GM18951 (cell line): ENCODE measurements around the gene KCNG4.

Source experiments
- POLR2A ChIP-seq: IDR thresholded peaks from 4 replicates; pipeline ENCODE4 v1.6.1; 2011; ENCODE audit warnings: mild to moderate bottlenecking; ENCODE audit not compliant: insufficient read length, insufficient read depth; ENCODE audit errors: extremely low read depth
- in situ Hi-C: fragments of 300-500 bp; cut with MboI; formaldehyde crosslinking; loops from one replicate; pipeline ENCODE4 v1.12.0; 2022; ENCODE audit warnings: low sequenced_read_pairs, mixed read lengths, inconsistent platforms; ENCODE audit not compliant: unreplicated experiment

The KCNG4 gene

GRCh38 chr16:84186685-84187437 is 53.0 kb downstream of the KCNG4 start, which contains the start of gene TAF1C:
Gene TAF1C, minus strand, starts transcription at chr16:84187057. Its CDS starts 2,069 bp downstream, at chr16:84184988.
- in situ Hi-C loops: loop anchor here (25.0 kb wide), 1 partner anchor 225 kb away; the partner anchor contains the start of genes NECAB2 and OSGIN1
- TF ChIP-seq POLR2A: peak; percentile 88

DNA sequence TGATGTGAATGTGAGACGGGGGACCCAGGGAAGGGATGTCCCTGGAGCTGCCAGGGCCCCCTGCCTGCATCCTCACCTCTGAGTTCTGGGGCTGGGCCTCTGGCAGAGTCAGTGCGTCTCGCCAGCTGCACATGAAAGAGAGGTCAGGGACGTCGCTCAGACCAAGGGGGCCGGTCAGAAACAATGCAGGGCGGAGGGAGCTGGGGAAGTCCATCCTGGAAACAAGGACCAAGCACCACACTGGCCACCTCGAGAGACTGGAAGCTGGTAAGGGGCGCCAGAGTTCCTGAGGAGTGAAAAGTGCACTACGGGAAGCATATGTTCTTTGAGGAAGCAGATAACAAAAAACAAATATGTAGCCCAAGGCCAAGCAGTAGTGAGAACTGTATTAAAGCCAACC is 55.0 kb downstream of the KCNG4 start:
- no peak for TF ChIP-seq POLR2A
- in situ Hi-C loops: loop anchor here (25.0 kb wide), 1 partner anchor 222 kb away; the partner anchor contains the start of genes NECAB2 and OSGIN1

DNA sequence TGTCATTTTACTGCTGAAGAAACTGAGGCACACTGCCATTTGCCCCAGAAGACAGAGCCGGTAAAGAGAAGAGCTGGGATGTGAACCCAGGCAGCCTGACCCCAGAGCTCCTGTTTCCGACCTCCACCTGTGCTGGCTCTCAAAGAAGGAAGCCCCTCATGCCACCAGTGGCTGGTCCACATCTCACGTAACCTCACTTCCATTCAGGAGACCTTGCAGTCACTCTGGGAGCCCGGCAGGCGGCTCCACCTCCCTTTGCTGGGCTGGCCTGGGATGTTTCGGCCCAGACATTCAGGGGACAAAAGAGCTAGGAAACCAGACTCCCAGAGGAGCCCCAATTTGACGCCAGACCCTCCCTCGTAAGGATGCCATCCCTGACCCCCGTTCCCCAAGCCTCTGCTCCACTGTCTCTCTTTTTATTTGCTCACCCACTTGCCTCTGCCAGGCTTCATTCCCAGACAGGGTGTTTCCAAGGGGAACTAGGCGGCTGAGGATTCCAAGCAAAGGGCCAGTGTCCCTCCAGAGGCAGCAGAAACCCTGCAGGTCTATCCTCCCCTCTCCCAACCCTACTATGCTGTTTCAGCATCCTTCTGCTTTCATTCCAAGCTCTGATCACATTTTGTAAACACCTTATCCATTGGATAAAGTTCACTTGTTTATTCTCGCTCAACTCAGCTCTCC is 55.8 kb downstream of the KCNG4 start:
- in situ Hi-C loops: loop anchor here (25.0 kb wide), 1 partner anchor 222 kb away; the partner anchor contains the start of genes NECAB2 and OSGIN1

GRCh38 chr16:84183572-84183875 is 56.3 kb downstream of the KCNG4 start:
- TF ChIP-seq POLR2A: no peak
- in situ Hi-C loops: loop anchor here (25.0 kb wide), 1 partner anchor 221 kb away; the partner anchor contains the start of genes NECAB2 and OSGIN1

More for the DNA sequence above, 55.8 kb downstream of the KCNG4 start:
- TF ChIP-seq POLR2A: no peak

DNA sequence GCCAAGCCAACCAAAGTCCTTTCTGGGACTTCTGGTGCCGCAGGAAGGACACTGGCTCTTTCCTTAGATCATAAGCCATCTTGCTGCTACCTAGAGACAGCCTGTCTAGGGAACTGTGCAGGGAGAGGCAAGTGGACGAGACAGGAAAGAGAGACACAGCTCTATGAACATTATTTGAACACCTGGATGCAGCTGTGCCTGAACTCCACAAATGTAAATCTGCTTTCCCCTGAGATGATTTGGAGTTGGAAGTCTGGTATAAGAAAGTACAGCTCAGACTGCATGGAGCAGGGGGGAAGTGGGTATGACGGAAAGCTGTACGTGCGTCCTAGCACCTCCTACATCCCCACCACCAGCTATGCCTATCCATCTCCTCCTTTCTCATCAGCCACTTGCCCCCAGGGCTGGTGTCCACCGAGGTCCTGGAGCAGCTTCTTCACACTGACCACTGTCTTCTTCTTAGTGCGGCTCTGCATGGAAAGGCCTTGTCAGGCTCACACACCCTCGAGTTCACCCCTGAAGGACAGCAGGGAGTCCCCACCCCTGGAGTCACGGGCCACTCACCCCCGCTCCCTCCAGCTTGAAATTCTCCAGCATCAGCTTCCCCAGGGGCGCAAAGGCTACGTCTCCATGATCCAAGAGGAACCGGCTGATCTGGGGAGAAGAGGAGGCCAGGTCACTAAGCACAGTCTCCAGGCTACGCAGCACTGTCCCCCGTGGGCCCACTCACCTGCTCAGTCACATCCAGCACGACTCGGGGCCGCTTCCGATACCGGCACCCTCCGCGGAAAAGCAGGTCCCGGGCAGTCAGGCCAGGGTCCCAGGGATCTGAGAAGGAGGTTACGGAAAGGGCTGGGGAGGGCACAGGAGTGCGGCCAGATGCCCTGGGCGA is 56.9 kb downstream of the KCNG4 start:
- in situ Hi-C loops: loop anchor here (25.0 kb wide), 1 partner anchor 221 kb away; the partner anchor contains the start of genes NECAB2 and OSGIN1
- no peak for TF ChIP-seq POLR2A

GRCh38 chr16:84182104-84182503 is 57.7 kb downstream of the KCNG4 start:
- in situ Hi-C loops: loop anchor here (25.0 kb wide), 1 partner anchor 220 kb away; the partner anchor contains the start of genes NECAB2 and OSGIN1
- TF ChIP-seq POLR2A: no peak

- in situ Hi-C loops: loop anchor here (25.0 kb wide), 1 partner anchor 219 kb away; the partner anchor contains the start of genes NECAB2 and OSGIN1
- no peak for TF ChIP-seq POLR2A
Observed at GRCh38 chr16:84181144-84181915, 58.5 kb downstream of the KCNG4 start.

- no peak for TF ChIP-seq POLR2A
- in situ Hi-C loops: loop anchor here (25.0 kb wide), 1 partner anchor 218 kb away; the partner anchor contains the start of genes NECAB2 and OSGIN1
Observed at GRCh38 chr16:84180519-84181140, 59.2 kb downstream of the KCNG4 start.

- in situ Hi-C loops: loop anchor here (25.0 kb wide), 1 partner anchor 217 kb away; the partner anchor contains the start of genes NECAB2 and OSGIN1
- no peak for TF ChIP-seq POLR2A
Observed at GRCh38 chr16:84179612-84180320, 60.0 kb downstream of the KCNG4 start.

DNA sequence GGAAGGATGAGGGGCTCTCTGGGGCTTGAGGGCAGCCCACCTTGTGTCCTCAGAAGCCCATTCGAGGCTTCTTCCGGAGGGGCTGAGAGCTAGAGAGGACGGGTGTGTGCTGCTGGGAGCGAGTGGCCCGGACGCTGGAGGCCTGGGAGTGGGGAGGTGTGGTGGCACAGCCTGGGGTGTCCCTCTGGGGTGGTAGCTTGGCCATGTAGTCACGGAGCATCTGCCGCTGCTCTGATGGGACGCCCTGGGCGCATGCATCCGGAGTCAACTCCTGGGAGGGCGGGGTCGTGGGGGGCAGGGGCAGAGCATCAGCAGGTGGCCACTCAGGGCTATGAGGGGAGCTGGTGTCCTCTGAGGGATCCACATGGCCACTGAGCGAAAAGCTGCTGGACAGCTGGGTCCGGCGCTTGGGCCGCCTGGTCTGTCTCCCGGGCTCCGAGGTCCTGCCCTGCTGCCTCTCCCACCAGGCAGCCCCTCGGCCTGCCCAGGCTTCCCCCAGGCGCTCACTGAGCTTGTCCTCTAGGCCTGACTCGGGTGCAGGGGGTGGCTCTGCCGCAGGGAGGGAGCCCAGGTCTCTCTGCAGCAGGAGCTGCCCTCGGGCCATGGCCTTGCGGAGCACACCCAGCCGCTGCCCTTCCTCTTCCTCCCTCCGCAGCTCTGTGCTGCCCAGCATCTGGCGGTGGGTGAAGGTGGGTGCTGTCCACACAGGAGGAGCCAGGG is 60.8 kb downstream of the KCNG4 start:
- TF ChIP-seq POLR2A: no peak
- in situ Hi-C loops: loop anchor here (25.0 kb wide), 1 partner anchor 217 kb away; the partner anchor contains the start of genes NECAB2 and OSGIN1
